HG03520 (cell line): ENCODE data around the gene TSPAN15.

Experiments used
- ATAC-seq: cut with Tn5 transposase; IDR thresholded peaks from one replicate; pipeline ENCODE4 v1.9.1; 2021; ENCODE audit warnings: mild to moderate bottlenecking, moderate library complexity; ENCODE audit not compliant: unreplicated experiment

TSPAN15 gene

DNA sequence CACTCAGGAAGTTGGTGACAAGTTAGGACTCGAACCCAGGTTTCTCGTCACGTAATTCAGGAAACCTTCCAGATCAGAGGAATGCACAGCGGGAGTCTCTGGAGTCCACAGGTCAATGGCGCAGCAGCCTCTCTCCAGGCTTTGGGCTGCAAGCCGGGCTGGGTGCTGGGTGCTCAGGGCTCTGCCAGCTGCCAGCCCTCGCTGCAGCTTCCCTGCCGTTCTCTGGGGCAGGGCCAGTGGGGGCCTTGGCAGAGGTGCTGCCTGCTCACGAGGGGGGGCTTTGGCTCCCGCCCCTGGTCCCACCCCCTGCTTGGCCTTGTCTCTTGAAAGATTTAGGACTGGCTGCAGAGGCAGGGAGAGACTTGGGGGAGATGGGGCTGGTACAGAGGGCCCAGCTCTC, 34.6 kb upstream of the TSPAN15 start, which contains the start of gene TACR2:
Gene TACR2 (minus strand): TSS at position 224 of the 400 bp plus-strand sequence. CDS start 595 bp downstream, outside the sequence.
- no peak for ATAC-seq

GRCh38 chr10:69417542-69417941, 33.7 kb upstream of the TSPAN15 start:
- no peak for ATAC-seq

GRCh38 chr10:69418052-69418752, 33.1 kb upstream of the TSPAN15 start:
- ATAC-seq = no peak

GRCh38 chr10:69419096-69419743, 32.0 kb upstream of the TSPAN15 start:
- no peak for ATAC-seq

DNA sequence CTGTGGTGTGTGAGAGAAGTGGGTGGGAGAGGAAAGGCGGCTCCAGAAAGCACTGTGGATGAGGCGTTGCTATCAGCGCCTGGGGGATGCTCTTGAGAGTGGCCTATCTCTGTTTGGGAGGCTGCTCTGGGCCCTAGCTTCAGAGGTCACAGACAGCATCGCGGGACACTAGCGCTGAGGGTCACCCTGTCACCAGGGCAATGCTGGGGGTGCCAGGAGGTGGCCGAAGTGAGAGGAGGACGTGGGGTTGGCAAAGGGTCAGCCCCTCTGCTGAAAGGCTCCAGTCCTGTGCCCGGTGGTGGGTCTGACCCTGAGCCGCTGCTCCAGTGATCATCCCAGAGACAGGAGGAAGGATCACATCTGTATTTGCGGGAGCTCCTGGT, 31.5 kb upstream of the TSPAN15 start:
- ATAC-seq = no peak

DNA sequence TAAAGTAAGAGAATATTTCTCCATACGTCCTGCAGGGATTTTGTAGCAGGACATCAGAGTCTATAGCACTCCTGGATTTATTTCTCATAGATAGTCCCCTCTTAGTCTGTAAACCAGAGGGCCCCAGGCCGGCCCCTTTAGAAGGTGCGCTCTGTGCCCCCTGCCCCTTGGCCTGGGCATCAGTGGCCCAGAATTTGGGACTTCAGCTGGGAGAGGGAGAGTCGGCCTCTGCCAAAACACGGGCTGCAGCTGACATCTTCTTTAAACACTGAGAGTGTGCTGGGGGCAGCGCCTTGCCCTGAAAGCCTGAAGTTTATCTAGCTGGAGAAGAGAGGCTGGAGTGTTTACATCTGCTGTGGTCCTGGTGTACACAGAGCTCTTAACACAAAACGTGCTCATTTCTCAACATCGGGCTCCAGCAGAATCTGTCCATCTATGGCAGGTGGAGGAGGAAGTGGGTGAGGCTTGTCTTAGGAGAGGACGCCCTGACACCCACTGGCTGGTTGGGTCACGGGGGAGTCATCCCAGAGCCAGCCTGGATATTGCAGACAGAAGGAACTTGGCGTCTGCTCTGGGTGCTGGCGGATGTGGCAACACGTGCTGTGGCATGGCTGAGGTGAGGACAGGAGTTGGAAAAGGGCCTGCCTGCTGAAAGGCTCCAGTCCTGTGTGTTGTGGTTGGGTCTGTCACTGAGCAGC, 29.5 kb upstream of the TSPAN15 start:
- ATAC-seq = no peak

DNA sequence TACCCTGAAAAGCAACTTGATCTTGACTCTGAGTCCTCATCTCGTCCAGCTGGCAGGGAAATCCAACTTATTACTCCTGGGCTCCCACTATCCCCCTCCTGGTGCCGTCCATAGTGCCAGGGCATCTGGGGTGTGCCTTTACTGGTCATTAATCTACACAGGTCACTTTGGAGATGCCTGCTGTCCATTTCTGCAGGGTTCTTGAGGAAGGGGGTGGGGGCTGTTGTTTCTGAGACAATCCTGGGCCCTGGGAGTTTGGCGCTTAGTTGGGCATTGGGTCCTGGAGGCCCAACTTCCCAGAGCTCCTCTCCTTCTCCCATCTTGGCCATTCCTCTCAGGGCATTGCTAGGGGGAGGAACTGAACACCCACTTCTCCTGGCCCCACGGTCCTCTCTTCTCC, 28.6 kb upstream of the TSPAN15 start:
- ATAC-seq = no peak

- ATAC-seq = no peak
Observed at GRCh38 chr10:69425041-69425440, 26.2 kb upstream of the TSPAN15 start.

- no peak for ATAC-seq
Observed at GRCh38 chr10:69425511-69426298, 25.6 kb upstream of the TSPAN15 start.

DNA sequence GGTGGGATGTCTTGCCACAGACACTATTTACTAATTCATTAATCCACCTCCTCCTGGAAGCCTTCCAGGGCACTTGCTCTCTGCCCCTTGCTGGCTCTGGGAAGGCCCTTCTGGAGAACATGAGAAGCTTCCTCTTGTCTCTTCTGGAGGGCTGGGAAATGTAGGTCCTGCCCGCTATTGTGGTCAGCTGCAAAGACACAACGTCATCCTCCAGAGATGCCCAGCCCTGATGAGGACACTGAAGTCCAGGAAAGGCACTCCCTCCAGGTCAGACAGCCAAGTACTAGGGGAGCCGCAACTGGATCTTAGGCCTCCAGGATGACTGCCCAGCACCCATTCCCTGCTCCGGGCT, 24.9 kb upstream of the TSPAN15 start:
- no peak for ATAC-seq

DNA sequence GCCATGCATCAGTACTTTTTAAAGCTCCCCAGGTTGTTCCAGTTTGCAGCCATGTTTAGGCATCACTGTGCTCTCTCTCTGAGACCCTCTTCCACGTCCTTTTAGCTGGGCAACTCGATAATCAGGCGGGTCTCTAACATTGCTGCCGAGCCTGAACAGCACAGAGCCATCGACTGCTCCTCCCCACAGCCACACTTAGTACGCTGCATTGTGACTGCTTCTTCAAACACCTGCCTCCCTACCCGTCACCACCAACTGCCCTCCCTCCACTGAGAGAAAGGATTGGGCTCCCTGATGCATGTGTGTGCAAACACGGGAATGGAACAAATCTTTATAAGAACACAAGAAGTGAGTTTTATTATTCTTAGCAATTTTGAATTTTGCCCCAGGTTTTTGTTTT, 23.1 kb upstream of the TSPAN15 start:
- no peak for ATAC-seq

DNA sequence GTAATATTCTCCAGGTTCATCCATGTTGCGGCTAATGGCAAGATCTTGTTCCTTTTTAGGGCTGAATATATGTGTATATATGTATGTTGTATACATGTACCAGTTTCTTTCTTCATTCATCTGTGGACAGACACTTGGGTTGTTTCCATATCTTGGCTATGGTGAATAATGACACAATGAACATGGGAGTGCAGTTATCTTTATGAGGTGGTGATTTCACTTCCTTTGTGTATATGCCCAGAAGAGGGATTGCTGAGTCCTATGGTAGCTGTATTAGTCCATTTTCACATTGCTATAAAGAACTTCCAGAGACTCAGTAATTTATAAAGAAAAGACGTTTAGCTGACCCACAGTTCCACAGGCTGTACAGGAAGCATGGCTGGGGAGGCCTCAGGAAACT, 17.1 kb upstream of the TSPAN15 start:
- ATAC-seq = no peak

- no peak for ATAC-seq
Observed at GRCh38 chr10:69434926-69435325, 16.3 kb upstream of the TSPAN15 start.

DNA sequence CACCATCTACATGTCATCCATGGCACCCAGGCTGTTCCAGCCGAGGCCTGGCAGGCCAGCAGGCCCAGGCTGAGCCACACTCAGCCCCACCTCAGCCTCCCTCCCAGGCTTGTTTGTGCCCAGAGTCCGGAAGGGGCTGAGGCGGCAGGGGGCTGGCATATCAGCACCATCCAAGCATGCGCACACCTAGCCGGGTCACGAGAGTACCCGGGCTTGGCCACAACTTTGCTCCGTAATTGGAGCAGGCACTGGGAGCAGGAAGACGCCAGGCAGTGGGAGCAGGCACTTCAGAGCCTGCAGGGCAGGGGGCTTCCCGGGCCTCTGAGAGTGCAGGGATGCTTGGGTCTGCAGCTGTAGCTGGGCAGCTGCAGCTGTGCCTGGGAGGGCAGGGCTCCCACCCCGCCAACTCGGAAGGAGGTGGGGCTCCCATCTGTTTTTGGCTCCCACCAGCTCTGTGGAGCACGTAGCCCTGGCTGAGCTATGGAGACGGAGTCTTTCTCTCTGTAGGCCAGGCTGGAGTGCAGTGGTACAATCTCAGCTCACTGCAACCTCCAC, 15.2 kb upstream of the TSPAN15 start:
- ATAC-seq = no peak

DNA sequence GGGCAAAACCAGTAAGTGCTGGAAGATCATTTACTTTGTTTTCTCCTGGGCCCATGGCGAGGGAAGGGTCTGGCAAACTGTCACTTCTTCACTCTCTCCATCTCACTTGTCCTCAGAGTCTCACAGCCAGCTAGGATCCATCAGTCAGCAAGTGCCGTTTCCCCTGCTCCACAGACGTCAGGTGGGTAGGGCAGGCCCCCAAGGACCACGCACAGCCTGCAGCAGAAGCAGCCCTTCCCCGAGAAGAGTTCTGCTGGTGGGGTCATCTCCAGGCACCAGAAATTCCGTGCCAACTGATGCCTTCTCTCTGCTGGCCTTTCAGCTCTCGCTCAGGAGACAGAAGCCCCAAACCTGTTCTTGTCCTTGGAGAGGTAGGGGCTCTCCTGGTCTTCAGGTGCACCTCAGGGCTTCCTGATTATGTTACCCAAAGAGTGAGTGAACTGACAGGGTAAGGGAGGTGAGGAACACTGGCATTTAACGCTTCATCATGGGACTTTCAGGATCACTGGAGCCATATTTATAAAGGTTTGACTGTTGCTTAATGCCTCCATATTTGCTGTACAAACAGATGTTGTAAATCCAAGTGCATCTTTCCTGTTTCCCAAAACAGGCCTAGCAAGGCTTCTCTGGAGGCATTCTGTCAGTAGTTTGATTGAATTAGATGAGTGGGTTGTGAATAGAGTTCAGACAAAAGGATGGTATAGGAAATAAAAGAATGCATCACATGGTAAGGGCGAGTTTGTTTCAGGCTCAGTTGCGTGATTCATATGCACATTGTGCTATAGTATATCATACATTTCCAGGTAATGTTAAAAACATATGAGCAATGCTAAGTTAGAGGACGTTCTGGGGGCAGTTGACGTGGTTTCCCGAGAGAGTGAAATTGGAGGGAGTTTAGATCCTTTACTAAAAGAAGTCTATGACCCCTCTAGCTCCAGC, 13.7 kb upstream of the TSPAN15 start:
- ATAC-seq = no peak

DNA sequence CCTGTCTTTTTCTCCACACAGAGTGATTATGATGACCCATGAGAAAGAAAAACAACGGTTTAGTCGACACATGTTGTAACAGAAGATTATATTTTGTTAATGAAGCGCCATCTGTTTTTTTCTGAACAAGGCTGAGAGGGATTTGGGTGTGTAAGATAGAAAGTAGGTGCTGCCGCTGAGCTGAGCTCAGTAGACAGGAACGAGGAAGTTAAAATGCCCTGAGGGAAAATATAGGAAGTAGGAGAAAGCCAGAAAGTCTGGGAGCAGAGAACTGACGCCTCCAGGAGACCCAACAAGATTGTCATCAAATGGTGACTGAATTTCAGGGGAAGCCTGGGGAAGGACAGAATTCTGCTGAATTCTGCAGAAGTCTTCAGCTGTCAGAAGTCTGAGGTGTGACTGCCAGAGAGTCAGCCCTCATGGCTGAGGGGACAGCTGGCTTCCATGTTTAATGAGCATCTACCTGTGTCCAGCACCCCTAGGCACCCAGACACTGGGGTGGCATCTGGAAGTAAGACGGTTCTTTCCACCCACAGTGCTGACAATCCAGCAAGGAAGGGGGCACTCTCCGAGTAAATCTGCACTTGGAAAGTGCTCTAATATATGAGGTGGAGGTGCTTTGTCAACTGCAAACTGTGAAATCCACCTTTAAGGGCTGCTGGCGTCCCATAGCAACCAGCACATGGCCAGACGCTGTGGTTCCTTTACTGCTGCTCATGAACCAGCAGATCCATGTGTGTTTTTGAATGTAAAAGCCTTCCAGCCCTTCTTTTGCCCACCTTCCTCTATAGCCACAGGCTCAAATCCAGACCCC, 12.5 kb upstream of the TSPAN15 start:
- no peak for ATAC-seq

- no peak for ATAC-seq
Observed at GRCh38 chr10:69439350-69439739, 11.9 kb upstream of the TSPAN15 start.

- no peak for ATAC-seq
Observed at GRCh38 chr10:69439813-69440506, 11.3 kb upstream of the TSPAN15 start.

DNA sequence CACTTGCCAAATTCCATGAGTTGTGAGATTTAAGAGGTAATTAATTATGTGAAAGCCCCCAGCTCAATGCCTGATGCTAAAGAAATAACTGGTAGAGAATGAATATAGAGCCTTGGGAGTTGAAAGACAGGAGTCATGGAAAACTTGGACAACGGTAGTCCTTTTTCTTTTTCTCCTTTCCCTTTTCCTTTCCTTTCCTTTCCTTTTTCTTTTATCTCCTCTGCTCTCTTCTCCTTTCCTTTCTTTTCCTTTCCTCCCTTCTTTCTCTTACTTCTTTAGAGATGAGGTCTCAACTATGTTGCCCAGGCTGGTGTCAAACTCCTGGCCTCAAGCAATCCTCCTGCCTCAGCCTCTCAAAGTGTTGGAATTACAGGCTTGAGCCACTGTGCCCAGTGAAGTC, 7.9 kb upstream of the TSPAN15 start:
- ATAC-seq = no peak
